Brain pericyte (primary cell): ENCODE measurements around the gene TNIP1.

Source experiments
- DNase-seq: peaks from one replicate; pipeline ENCODE4 v3.0.0-alpha.2; 2012; ENCODE audit warnings: low read depth, low spot score

The TNIP1 gene

DNA sequence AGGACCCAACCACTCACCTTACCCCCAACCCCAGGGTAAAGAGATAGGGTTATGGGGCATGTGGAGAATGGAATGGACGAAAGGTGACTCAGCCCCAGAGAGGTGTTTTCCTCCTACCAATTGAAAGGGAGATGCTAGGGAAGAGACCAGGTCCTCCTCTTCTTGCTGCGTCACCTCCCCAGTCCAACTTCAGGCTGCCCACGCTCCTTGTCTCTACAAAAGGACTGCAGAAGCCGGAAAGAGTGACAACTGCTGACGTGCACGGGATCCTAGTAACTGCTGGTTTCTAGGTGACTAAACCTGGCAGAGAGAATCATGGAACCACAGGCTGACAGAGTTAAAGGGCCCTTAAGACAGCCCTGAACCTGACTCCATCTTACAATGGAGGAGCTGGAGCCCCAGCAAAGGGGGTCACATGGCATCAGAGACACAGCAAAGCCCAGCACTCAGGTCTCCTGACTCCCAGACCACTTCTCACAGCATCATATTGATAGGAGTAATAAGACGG is 58.3 kb downstream of the TNIP1 start:
- no peak for DNase-seq

DNA sequence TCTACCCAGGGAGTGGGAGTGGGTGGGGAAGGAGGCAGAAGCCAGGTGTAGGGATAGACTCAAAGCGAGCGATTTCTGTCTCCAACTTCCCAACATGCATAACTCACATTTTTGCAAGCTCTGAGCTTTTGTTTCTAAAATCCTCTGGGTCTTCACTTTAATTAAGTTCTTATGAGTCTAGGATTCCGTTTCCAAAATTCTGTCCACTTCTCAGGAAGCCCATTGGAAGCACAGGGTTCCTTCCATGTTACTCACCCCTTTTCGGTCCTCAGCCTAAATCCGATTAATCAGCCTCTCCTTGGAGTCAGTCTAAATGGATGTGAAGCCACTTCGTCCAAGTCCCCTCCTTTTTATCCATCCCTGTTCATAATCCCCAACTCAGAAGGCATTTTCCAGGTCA is 59.1 kb downstream of the TNIP1 start:
- DNase-seq: no peak

DNA sequence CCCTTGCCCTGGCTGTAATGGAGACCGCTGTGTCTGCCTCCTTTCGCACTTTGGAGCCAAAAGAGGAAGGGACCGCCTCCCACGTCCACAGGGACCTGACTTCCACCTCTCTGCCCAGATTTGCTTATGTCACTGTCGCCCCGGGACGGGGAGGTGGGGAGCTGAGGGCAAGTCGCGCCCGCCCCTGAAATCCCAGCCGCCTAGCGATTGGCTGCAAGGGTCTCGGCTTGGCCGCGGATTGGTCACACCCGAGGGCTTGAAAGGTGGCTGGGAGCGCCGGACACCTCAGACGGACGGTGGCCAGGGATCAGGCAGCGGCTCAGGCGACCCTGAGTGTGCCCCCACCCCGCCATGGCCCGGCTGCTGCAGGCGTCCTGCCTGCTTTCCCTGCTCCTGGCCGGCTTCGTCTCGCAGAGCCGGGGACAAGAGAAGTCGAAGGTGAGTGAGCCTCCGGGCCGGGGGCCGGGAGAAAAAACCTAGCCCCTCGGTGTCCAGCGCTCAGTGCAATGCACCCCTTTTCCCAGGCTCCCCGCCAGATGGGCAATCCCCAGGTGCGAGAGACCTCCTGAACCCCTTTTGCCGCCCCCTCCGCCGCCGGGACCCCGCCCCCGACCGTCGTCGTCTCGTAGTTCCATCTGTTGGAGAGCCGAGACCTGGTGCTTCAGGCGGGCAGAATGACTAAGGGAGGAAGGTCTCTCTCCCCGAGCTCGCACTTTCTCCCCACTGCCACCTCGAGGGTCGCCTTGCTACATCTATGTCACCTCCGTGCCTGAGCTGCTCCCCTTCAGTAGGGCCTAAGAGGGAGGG is 60.3 kb downstream of the TNIP1 start, which contains the start of gene GPX3:
Gene GPX3, plus strand, starts transcription at position 288 of the 807 bp plus-strand sequence. Its CDS starts 64 bp downstream, at position 352.
- DNase-seq: no peak

DNA sequence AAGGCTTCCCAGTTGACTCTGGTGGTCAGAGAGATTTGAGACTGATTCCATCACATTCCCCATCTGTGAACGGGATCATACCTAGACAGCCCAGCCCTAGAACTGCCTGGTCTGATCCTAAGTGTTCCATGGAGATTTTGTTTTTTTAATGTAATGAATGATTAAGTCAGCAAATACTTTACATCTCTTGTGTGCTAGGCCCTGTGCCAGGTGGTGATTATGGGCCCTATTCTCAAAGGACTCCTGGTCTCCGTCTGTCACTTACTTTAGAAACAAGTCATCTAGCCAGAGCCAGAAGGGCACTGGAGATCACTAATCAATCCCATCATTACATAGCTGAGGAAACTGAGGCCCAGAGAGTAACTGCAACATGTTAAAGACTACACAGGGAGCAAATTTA is 61.5 kb downstream of the TNIP1 start:
- no peak for DNase-seq

DNA sequence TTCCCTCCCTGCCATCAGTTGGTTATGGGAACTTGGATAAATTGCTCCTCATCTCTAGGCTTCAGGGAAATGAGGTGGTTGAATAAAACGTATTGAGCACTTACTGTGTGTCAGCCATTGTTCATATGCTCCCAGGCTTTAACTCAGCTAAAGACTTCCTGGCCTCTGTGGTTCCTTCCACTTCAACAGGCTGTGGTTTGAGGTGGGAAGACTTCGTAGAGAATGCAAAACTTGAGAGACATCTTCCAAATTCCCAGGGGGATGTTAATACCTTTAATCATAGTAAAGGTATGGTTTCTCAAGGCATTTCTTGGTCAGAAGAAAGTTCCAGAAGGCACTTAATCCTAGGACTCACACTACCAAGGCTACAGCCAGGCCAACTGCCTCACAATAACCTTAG is 62.0 kb downstream of the TNIP1 start:
- DNase-seq: no peak

DNA sequence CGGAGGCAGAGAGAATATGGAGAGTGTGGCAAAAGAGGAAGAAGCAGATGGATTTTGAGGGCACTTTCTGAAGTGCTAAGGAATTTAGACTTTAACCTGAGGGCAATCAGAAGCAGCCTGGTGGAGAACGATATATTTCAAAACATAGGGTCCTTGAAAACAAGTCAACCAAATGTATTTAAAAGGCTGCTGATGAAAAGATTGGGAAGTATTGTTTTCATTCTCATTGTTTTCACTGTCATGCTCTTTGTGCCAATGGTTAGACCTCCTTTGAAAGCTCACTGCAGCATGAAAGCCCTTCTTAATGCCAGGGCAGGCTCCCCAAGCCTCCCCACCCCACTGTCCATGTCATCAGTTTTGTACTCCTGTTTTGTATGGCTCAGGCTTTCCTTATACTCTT is 62.9 kb downstream of the TNIP1 start:
- DNase-seq: no peak

DNA sequence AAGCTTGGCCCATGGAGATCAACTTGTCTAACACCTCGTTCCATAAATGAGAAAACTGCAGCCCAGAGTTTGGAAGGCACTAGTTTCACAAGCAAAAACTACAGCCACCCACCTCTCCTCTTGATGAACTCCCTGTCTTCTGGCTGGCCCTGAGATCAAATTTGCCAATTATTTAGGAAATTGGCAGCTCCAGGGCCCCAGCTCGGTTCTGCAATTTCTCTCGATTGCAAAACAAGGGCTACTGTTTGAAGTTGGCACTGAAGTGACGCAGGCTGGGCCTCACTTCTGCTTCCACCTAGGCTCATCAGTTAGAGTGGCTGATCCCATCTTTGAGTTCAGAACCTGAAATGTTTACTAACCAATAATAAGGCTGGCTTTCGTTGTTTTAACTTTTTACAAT is 64.1 kb downstream of the TNIP1 start:
- no peak for DNase-seq

DNA sequence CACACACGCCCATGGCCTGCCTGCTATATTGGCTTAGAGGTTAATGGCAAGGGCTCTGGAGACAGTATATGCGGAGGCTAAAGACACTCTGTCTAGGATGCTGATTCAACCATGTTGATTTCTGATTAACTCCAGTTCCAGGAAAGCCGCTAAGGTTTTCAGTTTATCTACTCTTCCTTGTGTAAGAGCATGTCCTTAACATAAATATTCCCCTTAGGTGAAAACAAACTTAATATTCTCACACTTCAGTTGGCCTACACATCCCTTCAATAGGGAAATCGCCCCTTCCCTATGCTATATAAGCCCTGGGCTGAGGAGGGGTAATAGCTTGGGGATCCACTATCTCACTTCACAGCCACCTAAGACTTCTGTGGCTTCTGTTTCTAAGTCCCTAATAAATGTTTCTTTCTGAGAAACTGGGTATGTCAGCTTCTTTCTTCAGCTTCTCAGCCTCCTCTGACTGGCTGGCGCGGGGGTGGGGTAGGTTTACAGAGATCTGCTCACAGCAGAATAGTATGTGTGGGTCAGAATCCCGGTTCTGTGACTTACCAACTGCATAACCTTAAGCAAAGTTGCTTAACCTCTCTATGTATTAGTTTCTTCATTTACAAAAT is 64.8 kb downstream of the TNIP1 start:
- DNase-seq: no peak

DNA sequence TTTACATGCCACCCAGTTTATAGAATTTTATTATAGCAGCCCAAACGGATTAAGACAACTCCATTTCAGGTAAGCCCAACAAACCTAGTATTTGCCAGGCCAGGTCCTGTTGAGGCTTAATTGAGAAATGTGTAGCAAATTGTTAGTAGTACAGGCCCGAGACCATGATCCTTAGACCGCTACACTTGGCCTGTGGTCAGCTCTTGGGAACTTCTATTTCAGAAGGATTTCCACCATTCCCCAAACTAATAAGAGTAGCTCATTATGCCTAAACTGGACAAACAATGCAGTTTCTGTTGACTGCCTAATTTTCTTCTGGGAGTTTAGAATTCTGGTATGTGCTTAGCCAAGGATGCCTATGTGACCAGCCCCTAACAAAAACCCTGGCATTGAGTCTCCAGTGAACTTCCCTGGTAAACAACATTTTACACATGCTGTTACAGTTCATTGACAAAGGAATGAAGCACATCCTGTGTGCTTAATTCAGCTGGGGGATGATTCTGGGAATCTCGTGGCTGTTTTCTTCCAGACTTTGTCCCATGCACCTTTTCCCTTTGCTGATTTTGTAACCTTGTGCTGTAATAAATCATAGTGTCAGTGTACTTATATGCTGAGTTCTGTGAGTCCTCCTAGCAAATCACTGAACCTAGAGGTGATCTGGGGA is 66.0 kb downstream of the TNIP1 start:
- DNase-seq: no peak

DNA sequence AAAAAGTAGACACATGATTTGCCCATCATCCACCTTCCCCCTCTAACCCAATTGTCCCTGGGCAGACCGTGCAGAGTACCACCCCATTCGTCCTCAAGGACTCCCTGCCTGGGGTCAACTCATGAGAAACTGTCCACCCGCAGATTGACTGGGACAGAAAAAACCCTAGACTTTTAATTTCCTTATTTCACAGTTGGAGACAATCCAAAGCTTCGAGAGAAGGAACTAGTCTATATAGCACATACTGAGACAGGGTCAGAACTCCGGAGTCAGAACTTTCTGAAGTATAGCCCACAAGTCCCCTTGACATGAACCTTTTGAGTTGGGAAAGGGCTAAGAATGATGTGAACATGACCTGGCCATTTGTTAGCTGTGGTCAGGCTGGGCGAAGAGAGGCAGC is 68.0 kb downstream of the TNIP1 start:
- DNase-seq: no peak

DNA sequence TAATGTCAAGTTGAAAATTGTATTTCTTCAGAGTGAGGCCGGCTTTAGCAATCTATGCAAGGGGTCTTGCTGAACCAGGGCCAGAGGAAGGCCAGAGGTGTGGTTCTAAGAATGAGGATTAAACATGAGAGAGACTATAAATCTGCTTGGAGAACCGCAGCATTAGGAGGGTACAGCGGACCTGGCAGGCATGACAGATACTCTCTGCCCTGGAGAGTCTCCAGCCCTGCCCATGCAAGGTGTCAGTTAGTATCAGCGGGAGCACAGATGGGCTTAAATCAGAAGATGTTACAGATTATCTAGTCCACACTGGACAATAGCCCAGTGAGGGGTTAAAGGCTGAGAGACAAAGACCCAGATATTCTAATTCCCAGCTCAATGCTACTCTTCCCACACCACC is 71.9 kb downstream of the TNIP1 start:
- no peak for DNase-seq

DNA sequence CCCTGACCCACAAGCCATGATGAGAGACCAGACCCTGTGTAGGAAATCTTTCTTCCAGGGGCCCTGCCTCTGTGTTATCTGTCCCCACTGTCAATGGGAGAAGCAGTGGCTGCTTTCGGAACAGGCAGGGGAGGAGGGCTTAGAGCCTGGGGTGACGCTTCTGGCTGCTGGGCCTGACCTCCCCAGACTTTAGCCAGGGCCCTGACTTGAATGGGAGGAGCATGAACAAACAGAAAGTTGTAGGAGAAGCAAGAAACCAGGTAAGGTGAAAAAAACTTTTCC is 72.7 kb downstream of the TNIP1 start:
- DNase-seq: no peak

DNA sequence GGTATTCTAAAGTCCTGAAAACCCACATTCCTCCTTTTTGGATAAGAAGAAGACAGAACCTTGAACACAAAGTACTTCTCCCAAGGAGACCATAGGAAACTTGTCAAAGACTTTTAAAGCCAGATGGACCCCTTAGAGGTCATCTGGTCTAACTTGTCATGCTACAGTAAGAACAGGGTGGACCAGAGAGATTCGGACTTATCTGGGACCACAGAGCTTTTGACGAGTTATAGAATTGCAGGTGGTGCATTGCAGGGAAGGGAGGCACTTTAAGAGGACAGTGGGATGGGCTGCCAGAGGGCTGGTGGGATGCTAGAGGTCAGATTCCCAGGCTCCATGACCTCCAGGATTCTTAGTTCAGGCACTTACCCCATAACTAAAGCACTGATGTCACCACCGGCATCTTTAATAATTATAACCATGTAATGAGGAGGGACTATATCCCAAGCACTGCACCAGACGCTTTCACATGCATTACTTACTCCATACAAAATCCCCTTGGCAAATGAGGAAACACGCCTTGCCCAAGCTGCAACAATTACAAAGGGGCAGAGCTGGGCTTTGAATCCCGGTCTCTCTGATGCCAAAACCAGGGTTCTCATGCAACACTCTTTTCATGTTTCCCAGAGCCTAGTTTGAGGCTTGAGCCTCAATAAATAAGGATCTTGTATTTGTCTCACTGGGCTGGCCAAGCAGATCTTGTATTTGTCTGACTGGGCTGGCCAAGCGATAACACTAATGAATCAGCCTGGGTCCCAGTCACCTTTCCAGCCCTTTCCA is 73.2 kb downstream of the TNIP1 start:
- no peak for DNase-seq

DNA sequence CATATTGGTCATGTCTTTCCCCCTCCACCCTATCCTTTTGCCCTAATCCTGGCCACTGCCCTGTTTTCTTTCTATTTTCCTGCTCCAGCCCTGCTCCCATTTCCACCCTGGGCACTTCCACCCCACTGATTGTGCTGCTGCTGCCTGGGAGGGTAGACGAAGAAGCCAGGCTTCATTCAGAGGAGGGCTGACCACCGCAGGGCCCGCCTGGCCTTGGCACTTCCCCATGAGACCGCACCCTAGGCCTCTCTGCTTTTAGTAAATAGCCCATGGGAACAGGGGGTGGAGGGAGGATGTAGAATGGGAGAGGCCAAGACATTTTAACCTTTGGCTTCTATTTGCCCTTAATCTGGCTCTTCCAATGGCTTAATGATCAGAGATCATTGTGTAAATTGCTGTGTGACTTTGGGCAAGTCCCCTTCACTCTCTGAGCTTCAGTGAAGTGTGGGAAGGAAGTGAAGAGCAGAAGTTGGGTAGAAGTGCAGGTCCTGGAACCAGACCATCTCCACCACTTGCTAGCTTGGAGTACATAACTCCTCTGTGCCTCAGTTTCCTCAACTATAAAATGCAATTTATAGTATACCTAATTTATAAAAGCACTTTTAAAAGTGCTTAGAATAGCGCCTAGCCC is 74.0 kb downstream of the TNIP1 start:
- DNase-seq: no peak

DNA sequence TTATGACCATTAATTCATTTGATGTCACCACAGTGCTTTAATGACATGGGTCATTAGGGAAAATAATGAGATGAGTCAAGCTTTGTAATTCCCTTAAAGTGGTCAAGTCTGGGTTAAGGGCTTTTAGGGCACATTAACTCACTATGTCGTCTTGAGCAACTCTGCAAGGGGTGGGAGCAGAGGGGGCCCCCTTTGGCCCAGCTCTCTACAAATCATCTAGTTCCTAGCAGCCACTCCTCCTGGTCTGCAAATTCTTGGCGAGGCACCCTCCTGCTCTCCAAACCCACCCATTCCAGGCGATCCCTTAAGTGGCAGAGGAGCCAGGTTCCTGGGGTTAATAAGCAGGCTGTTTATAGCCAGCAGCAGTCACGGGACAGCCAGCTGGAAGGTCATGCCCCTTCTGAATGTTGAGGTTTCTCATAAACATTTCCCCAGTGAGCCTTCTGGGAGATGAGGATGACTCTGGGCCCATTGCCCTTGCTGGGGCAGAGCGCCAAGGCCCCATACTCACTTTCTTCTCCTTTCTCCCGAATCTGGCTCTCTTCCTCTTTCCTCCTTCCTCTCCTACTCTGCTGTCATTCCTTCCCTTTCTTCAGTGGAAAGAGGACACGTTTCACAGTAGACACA is 74.8 kb downstream of the TNIP1 start:
- DNase-seq: no peak

DNA sequence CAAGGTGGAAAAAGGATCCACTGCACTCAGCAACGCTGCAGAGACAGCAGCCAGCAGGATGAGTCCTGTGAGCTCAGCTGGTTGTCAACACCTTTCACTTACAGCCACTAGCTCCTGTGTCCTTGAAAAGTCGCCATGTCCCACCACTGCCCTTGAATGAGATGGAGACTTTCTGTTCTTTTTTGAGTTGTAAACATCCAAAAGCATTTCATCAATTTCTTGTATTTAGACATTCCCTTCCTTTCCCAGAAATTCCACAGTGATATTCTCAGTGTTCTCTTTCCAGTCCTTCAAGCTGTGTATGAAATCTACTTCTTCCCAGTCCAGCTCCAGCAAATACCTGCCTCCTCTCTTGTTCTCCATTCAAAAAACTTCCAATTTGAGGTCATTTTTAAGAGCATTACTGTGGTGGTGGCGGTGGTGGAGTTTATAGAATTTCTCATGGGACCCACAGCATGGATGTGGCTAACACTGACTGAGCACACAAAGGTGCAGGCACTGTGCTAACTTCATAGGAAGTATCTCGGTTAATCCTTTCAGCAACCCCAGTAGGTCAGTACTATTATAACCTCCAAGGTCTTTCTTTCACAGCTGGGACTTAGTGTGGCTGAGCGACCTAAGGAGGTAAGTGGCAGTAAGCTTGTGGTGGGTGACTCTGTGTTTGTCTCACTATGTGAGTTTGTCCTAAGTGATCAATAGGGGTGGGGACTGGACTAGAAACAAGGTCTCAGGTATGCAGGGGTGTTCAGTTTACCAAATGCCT is 75.5 kb downstream of the TNIP1 start:
- DNase-seq: no peak

DNA sequence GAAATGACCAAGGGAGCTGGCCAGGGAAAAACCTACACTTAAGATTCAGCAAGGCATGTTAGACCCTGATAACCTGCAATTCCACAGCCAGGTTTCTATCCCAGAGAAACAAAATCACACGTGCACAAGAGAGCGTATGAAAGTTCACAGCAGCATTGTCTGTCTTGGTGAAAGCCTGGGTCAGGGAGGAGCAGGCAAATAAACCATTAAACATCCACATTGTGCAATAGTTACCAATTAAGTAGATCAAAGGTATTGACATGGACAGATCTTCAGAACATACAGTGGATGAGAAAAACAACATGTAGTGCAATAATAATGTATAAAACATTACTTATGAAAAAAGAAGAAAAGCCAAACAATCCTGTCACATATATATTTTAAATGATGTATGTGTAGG is 76.3 kb downstream of the TNIP1 start:
- DNase-seq: no peak

DNA sequence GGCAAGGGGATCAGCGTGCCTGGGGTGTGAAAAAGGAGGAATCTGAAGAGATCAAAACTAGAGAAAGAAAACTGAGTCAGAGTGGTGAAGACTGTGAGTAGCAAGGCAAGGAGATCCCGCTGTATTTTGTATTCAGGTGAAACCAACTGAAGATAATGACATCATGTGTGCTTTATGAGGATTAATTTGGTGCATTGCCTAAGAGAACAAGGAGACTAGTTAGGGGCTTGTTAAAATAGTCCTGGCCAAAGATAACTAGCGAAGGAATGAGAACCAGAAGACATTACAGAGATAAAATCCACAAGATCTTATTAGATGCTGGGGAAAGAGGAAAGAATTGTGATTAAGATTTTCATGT is 77.4 kb downstream of the TNIP1 start:
- DNase-seq: no peak

DNA sequence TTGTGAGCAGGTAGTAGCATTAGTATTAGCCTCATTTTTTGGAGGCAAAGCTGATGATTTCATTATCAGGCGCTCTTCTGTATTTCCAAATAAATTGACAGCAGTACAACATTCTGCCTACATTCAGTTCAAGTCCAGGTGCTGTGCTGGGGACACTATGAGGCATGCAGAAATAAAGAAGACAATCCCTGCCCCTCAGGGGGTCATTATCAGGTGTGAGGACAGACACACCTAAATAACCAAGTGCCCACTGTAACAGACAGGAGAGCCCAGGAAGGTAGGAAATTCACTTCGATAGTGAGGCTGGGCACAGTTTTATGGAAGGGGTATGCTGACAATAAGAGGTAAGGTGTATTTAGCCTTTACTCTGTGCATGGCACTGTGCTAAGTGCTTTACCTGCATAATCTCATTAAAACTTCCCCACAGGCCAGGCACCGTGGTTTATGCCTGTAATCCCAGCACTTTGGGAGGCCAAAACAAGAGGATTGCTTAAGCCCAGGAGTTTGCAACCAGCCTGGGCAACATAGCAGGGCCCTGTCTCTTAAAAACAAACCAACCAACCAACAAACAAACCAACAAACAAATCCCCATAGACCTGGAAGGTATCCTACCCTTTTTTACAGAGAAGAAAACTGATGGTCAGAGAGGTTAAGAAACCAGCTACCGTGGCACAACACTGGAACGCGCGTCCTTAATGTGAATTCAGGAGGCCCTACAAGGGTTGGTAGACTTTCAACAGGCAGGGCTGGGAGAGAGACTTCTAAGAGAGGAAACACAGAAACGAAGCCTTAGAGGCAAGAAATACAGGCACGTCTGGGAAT is 77.9 kb downstream of the TNIP1 start:
- DNase-seq: no peak

DNA sequence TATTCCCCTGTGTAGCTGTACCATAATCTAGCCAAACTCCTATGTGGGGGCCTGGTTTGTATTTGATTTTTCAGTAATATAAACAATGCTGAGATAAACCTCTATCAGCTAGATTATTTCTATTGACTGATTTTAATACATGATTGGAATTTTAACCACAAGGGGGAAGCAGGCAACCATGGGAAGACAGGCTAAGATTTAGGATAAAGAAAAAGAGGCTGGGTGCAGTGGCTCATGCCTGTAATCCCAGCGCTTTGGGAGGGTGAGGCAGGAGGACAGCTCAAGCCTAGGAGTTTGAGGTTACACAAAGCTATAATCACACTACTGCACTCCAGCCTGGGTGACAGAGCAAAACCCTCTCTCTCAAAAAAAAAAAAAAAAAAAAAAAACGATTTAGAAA is 78.6 kb downstream of the TNIP1 start:
- DNase-seq: no peak
